OCI-LY1 (cell line): Measurements from ENCODE around the gene OTUB1.
"Not testable (repeated sequence)": the region's sequence is repeated elsewhere in the genome, so short reads cannot be mapped to it uniquely, and the experiment has no call there.

Experiments
- H2AFZ ChIP-seq: fragments of 200-600 bp; sonication (generic), shearing (Covaris generic); 2 replicates; pipeline ENCODE4 v1.6.0; 2014; ENCODE audit warnings: antibody characterized with exemption, mild to moderate bottlenecking, low read length
- H3F3A ChIP-seq: fragments of 200-600 bp; sonication (generic), shearing (Covaris generic); 2 replicates; pipeline ENCODE4 v1.6.0; 2014; ENCODE audit warnings: mild to moderate bottlenecking, antibody characterized with exemption, low read length, moderate library complexity; ENCODE audit not compliant: insufficient read depth
- H3K27ac ChIP-seq: fragments of 200-600 bp; sonication (generic); 2 replicates; pipeline ENCODE4 v1.5.1; 2014; ENCODE audit warnings: low read length, mixed run types, mild to moderate bottlenecking, low read depth; ENCODE audit not compliant: poor library complexity, severe bottlenecking
- H3K27me3 ChIP-seq: fragments of 200-600 bp; sonication (generic); 2 replicates; pipeline ENCODE4 v1.6.0; 2014; ENCODE audit warnings: antibody characterized with exemption, mild to moderate bottlenecking, low read length, moderate library complexity; ENCODE audit not compliant: insufficient read depth
- H3K36me3 ChIP-seq: fragments of 200-600 bp; sonication (generic); 2 replicates; pipeline ENCODE4 v1.6.1; 2014; ENCODE audit warnings: mild to moderate bottlenecking, antibody characterized with exemption, low read length, moderate library complexity, mixed read lengths; ENCODE audit not compliant: insufficient read depth
- H3K4me1 ChIP-seq: fragments of 200-600 bp; sonication (generic); 2 replicates; pipeline ENCODE4 v1.5.1; 2014; ENCODE audit warnings: mild to moderate bottlenecking, low read length, moderate library complexity; ENCODE audit not compliant: insufficient read depth, severe bottlenecking
- H3K4me2 ChIP-seq: fragments of 200-600 bp; sonication (generic), shearing (Covaris generic); 2 replicates; pipeline ENCODE4 v1.6.1; 2014; ENCODE audit warnings: low read length
- H3K4me3 ChIP-seq: fragments of 200-600 bp; sonication (generic); 2 replicates; pipeline ENCODE4 v1.5.1; 2014; ENCODE audit warnings: low read length, low read depth, mild to moderate bottlenecking, mixed read lengths; ENCODE audit not compliant: poor library complexity, severe bottlenecking
- H3K79me2 ChIP-seq: fragments of 200-600 bp; shearing (Covaris generic); 2 replicates; pipeline ENCODE4 v1.6.1; 2016; ENCODE audit warnings: mixed run types, low read length, mixed read lengths; ENCODE audit not compliant: insufficient read depth
- H3K9ac ChIP-seq: fragments of 200-600 bp; sonication (generic), shearing (Covaris generic); 2 replicates; pipeline ENCODE4 v1.6.1; 2014; ENCODE audit warnings: mild to moderate bottlenecking, low read length, mixed read lengths
- H3K9me2 ChIP-seq: fragments of 200-600 bp; sonication (generic), shearing (Covaris generic); 2 replicates; pipeline ENCODE4 v1.6.1; 2014; ENCODE audit warnings: low read depth, mild to moderate bottlenecking, low read length, mixed read lengths
- H3K9me3 ChIP-seq: fragments of 200-600 bp; shearing (Covaris generic); 2 replicates; pipeline ENCODE4 v1.6.1; 2014; ENCODE audit warnings: low read length, mixed read lengths
- H4K20me1 ChIP-seq: fragments of 200-600 bp; sonication (generic), shearing (Covaris generic); 2 replicates; pipeline ENCODE4 v1.6.0; 2016; ENCODE audit warnings: mild to moderate bottlenecking, low read length; ENCODE audit not compliant: insufficient read depth
- CTCF ChIP-seq: fragments of 200-600 bp; sonication (generic), shearing (Covaris generic); IDR thresholded peaks from 2 replicates; pipeline ENCODE4 v1.5.1; 2017; ENCODE audit warnings: mild to moderate bottlenecking, antibody characterized with exemption, low read length, moderate library complexity, mixed read lengths
- EZH2 ChIP-seq: fragments of 200-600 bp; sonication (generic), shearing (Covaris generic); IDR thresholded peaks from 2 replicates; pipeline ENCODE4 v1.8.0; 2017; ENCODE audit warnings: borderline replicate concordance, mixed run types, mild to moderate bottlenecking, antibody characterized with exemption, low read length, moderate library complexity, mixed read lengths

The OTUB1 gene

DNA sequence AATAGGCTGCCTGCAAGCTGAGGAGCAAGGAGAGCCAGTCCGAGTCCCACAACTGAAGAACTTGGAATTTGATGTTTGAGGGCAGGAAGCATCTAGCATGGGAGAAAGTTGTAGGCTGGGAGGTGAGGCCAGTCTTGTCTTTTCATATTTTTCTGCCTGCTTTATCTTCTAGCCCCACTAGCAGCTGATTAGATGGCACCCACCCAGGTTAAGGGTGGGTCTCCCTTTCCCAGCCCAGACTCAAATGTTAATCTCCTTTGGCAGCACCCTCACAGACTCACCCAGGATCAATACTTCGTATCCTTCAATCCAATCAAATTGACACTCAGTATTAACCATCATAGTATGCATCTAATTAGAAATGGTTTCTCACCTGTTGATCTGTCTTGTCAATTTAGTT, 16.8 kb upstream of the OTUB1 start:
- no peaks in the 10 kb centered on the region for H3K36me3 ChIP-seq
- TF ChIP-seq EZH2 (no peak), CTCF (no peak)
- H3K9ac ChIP-seq: no peak overlapping the region
- no peaks in the 10 kb centered on the region for H3F3A ChIP-seq
- H3K4me1 ChIP-seq: peaks cover 9% of the 10 kb centered on the region
- no peak overlapping the region for H2AFZ ChIP-seq
- no peaks in the 10 kb centered on the region for H3K79me2 ChIP-seq
- no peaks in the 10 kb centered on the region for H4K20me1 ChIP-seq
- H3K4me3 ChIP-seq: no peak overlapping the region
- no peaks in the 10 kb centered on the region for H3K9me2 ChIP-seq
- H3K9me3 ChIP-seq: no peaks in the 10 kb centered on the region
- H3K27me3 ChIP-seq: no peaks in the 10 kb centered on the region
- H3K27ac ChIP-seq: no peak overlapping the region
- no peak overlapping the region for H3K4me2 ChIP-seq

DNA sequence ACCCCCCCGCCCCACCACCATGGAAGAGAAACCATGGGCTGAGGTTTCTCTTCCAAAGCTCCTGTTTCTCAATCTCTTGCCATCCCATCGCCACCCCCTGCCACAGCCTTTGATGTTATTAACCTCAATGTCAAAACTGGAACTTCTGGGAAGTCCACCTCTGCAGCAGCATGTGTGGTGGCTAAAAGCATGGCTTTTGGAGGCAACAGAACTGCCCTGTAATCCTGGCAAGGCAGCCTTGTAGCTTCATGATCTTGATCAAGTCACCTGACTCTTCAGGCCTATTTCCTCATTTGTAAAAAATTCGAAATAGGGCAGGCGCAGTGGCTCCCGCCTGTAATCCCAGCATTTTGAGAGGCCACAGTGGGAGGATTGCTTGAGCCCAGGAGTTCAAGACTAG, 15.3 kb upstream of the OTUB1 start:
- Histone ChIP-seq H2AFZ (no peak overlapping the region), H3K27ac (no peak overlapping the region), H4K20me1 (no peaks in the 10 kb centered on the region), H3K4me2 (no peak overlapping the region), H3K9me3 (no peaks in the 10 kb centered on the region), H3K4me3 (no peak overlapping the region), H3K79me2 (peaks cover 10% of the 10 kb centered on the region; the same call in 1 of the 2 replicates), H3K9ac (no peak overlapping the region), H3K4me1 (peaks cover 14% of the 10 kb centered on the region), H3F3A (no peaks in the 10 kb centered on the region), H3K27me3 (no peaks in the 10 kb centered on the region), H3K9me2 (no peaks in the 10 kb centered on the region), H3K36me3 (no peaks in the 10 kb centered on the region)
- TF ChIP-seq EZH2 (no peak), CTCF (no peak)

DNA sequence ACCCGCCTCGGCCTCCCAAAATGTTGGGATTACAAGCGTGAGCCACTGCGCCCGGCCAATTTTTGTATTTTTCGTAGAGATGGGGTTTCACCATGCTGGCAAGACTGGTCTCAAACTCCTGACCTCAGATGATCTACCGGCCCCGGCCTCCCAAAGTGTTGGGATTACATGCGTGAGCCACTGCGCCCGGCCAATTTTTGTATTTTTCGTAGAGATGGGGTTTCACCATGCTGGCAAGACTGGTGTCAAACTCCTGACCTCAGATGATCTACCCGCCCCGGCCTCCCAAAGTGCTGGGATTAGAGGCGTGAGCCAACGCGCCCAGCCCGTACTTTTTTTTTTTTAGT, 12.4 kb upstream of the OTUB1 start:
- not testable (repeated sequence) for H4K20me1 ChIP-seq, H3K27me3 ChIP-seq, H3F3A ChIP-seq, H2AFZ ChIP-seq, H3K9me3 ChIP-seq, H3K27ac ChIP-seq, H3K9me2 ChIP-seq, H3K36me3 ChIP-seq, H3K9ac ChIP-seq
- Histone ChIP-seq H3K4me1 (peaks cover 23% of the 10 kb centered on the region), H3K79me2 (peaks cover 11% of the 10 kb centered on the region; the same call in 1 of the 2 replicates), H3K4me3 (peak overlapping the region; percentile 88), H3K4me2 (peak overlapping the region; percentile 48)

- Histone ChIP-seq H3K36me3 (peaks cover 3% of the 10 kb centered on the region; the same call in 1 of the 2 replicates), H3K4me1 (peaks cover 23% of the 10 kb centered on the region), H3K4me2 (peak within 1 kb of the TSS; percentile 67), H3F3A (no peaks in the 10 kb centered on the region), H3K4me3 (peak within 1 kb of the TSS; percentile 88), H3K79me2 (peaks cover 11% of the 10 kb centered on the region; the same call in 1 of the 2 replicates), H4K20me1 (no peaks in the 10 kb centered on the region), H3K9me3 (no peaks in the 10 kb centered on the region), H3K27me3 (no peaks in the 10 kb centered on the region), H3K9me2 (no peaks in the 10 kb centered on the region), H3K27ac (peak within 1 kb of the TSS; percentile 66), H2AFZ (no peak within 1 kb of the TSS), H3K9ac (peak within 1 kb of the TSS; percentile 95)
- TF ChIP-seq EZH2 (no peak), CTCF (no peak)
Observed at GRCh38 chr11:63974259-63975143, 11.7 kb upstream of the OTUB1 start, which contains the start of gene COX8A. COX8A (plus strand) TSS chr11:63974620; CDS start chr11:63974681, 61 bp downstream.
